ENCODE data around the gene ZNF804B.

DNA sequence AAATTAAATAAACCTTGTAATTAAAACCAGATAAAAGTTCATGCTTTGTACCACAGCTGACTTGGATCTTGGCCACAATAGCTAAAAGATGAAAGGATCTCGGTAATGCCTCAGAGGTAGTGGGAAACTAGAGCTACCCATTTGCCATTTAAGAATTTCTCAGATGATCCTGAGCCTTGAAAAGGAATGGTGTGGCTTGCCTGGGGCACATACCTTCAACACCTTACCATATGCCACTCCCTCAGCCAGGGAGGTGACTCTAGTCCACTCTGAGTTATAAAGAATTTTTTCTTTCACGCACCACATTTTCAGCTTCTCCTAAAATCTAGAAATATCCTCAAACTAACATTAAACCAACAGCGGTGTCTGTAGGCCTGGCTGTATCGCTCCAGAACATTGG is 552.4 kb downstream of the ZNF804B start:
- TF ChIP-seq CTCF (IDR thresholded peaks at IDR 0.05) (no peak), POLR2AphosphoS5 (IDR thresholded peaks at IDR 0.05) (no peak), EP300 (IDR thresholded peaks at IDR 0.05) (no peak), POLR2A (IDR thresholded peaks at IDR 0.05) (no peak)
